LHCN-M2 (cell line): Measurements from ENCODE around the gene ATP11A. TPM values are rescaled to one million over a fixed set of nuclear protein-coding genes. Genes with fewer than 3 reads are reported as not detected.

Experiments
- DNase-seq: peaks from one replicate; pipeline ENCODE4 v3.0.0-alpha.2; 2012; ENCODE audit warnings: low read depth
- total RNA-seq: library from RNA; depleted of rRNA; stranded (reverse); fragments of >200 nt; gene quantifications from 2 replicates; pipeline ENCODE4 v1.2.3, GENCODE V29; 2014

ATP11A gene
- total RNA-seq, 1 experiment from 2014 or later: 6.7 TPM

DNA sequence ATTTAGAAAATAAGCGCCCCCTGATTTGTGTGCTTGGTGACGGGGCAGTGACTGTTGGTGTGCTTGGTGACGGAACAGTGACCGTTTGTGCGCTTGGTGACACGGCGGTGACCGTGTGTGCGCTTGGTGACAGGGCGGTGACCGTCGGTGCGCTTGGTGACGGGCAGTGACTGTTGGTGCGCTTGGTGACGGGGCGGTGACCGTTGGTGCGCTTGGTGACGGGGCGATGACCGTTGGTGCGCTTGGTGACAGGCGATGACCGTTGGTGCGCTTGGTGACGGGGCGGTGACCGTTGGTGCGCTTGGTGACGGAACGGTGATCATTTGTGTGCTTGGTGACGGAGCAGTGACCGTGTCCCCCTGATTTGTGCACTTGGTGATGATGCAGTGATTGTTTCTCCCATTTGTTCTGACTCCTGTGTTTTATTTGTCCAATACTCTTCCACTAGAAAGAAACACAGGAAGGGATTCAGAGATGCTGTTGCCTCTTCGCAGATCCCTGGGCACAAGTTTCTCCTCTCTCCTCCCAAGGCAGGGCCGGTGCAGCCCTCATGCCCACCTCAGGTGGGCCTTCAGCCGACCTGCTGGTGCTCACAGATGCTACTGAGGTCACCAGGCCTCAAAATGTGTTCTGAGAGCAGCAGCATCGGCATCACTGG is 128.3 kb downstream of the ATP11A start:
- no peak for DNase-seq

DNA sequence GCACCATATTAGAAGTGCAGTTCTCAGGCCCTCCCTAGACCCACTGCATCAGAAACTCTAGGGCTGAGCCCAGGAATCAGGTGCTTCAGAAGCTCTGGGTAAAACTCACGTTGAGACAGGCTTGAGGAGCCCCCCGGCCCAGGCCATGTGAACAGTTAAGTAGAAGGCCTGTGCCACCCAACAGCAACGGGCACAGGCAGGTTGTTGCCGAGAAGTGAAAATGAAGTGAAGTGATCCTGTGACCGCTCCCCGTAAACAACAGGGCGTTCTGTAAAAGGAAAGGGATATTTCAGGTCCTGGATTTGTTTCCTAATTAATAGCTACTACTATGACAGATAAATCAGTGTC is 128.8 kb downstream of the ATP11A start:
- no peak for DNase-seq

DNA sequence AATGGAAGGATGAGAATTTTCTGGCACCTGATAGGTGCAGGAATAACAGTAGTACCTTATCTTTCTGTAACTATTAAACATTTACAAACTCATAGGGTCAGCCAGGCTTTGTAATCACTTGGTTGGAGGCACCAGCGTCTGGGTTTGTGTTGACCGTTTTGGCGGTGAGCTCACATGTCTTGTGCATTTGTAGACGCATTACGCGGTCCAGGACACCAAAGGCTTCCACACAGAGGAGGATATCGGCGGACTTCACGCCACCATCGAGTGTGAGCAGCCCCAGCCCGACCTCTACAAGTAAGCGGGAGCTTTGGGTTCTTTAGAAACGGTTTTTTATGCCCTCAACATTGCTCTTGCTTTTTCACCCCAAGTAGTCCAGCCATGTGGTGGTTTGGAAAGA is 129.3 kb downstream of the ATP11A start:
- DNase-seq: no peak

DNA sequence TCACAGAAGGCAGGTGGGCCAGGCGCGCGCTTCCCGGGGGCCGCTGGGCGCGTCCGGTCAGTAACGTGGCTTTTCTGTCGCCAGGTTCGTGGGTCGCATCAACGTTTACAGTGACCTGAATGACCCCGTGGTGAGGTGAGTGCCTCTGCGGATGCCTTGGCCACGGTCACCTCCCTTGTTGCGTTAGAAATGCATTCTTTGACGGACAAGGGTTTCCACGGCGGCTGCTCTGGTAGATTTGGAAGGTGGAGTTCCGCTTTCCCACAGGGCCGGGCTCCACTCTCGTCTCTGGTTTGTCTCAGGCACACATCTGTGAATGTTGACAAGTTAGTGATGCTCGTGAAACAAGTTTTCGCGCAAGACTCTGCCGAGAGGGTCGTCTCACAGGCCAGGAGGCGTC is 130.0 kb downstream of the ATP11A start:
- DNase-seq: no peak

DNA sequence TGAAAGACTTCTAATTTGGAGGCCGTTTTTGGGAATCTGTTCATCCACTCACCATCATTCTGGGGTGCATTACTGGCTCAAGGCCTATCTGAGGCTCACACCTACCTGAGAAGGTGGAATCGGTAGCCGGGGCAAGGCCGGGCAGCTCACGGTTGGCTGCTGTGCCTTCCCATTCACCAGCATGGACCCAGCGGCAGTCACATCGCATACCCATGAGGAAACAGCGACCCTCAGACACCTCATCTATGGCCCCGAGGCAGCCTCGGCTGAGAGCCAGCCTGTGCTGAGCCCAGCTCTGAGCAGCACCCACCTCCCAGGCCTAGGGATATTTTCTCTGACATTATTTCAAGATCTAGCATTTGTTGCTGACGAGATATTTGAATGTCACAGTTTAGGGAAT is 130.5 kb downstream of the ATP11A start:
- no peak for DNase-seq

DNA sequence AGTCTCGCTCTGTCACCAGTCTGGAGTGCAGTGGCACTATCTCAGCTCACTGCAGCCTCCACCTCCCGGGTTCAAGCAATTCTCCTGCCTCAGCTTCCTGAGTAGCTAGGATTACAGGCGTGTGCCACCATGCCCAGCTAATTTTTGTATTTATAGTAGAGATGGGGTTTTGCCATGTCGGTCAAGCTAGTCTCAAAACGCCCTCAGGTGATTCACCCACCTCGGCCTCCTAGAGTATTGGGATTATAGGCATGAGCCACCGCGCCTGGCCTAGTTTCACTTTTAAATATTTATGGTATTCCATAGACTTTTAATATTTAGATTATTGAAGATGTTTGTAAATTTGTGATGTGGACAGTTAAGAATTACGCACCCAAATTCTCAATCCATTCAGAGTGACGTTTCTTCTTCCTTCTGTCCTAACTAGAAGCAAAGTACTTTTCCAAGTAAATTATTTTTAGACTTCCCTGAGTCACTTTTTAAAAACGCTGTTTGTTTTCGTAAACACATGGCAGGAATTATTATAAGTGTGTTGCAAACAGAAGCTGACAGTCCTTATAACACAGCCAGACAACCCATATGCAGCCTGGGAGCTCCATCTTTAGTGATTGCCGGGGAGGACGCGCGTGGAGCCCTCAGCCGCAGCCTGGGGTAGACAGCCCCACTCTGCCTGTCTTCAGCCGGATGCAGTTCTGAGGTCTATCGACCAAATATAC is 131.7 kb downstream of the ATP11A start:
- no peak for DNase-seq

DNA sequence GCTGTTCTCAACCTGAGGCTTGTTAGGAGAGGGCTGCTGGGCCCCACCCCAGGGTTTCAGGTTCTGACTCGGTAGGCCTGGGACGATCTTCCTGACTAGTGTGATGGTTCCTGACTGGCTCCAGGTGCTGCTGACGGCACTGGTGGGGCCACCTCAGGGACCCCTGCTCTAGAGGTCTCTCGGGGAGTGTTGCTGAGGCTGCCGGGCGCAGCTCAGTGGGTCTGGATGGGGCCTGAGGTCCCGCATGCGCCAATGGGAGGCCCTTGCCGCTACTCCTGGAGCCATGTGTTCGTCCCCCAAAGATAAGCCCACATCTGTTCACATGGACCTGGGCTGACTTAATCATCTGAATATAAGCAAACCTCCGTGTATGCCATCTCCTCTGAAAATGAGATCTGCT is 133.0 kb downstream of the ATP11A start:
- no peak for DNase-seq

DNA sequence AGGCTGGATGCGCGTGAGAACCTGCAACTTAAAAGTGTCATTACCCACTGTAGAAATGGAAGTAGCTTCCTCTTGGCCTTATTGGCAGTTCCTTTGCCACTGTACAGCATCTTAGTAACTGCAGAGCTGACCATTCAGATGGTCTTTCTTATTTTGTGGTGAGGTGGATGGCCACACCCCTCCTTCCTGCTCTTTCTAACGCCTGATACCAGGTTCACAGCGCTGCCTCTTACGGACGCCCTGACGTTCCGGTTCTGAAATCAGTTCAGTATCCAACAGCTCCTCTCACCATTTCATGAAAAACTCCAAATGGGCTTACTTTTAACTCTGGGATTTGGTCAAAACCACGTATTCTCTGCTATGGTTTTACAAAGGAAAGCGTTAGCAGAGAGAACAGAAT is 134.6 kb downstream of the ATP11A start:
- no peak for DNase-seq

DNA sequence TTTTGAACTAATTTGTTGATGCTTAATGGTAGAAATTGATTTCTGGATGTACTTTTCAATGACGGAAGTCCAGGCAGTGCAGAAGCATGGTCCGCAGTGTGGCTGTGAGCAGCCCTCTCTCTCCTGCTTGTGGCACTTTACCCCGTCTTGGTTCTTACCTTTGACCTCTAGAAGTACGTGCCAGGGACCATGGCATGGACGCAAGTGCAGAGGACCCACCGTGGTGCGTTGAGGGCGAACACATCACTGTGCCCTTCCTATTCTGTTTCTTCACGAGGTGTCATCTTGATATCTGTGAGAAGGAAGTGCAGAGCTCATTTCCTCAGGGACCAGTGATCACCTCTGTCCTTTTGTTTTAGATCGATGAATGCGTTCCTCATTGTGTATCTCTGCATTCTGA is 135.2 kb downstream of the ATP11A start:
- no peak for DNase-seq

DNA sequence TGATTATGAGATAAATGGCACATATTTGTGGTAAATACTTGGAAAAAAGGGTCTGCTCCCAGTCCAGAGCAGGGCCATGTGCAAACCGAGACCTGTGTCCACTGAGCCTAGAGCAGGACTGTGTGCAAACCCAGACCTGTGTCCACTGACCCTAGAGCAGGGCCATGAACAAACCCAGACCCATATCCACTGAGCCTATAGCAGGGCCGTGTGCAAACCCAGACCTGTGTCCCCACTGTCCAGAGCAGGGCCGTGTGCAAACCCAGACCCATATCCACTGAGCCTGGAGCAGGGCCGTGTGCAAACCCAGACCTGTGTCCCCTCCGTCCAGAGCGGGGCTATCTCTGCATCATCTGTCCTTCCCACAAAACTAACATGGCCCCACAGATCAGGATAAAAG is 136.0 kb downstream of the ATP11A start:
- no peak for DNase-seq

DNA sequence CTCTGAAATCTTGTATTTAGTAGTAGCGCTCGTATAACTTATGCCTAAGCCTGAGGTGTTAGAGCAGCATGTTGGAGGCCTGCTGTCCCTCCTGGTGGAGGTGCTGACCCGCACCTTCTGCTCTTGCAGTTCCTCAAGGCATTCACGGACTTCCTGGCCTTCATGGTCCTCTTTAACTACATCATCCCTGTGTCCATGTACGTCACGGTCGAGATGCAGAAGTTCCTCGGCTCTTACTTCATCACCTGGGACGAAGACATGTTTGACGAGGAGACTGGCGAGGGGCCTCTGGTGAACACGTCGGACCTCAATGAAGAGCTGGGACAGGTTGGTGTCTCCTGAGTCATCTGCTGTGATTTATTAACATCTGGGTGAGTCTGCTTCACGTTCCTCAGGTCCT is 136.7 kb downstream of the ATP11A start:
- DNase-seq: no peak

DNA sequence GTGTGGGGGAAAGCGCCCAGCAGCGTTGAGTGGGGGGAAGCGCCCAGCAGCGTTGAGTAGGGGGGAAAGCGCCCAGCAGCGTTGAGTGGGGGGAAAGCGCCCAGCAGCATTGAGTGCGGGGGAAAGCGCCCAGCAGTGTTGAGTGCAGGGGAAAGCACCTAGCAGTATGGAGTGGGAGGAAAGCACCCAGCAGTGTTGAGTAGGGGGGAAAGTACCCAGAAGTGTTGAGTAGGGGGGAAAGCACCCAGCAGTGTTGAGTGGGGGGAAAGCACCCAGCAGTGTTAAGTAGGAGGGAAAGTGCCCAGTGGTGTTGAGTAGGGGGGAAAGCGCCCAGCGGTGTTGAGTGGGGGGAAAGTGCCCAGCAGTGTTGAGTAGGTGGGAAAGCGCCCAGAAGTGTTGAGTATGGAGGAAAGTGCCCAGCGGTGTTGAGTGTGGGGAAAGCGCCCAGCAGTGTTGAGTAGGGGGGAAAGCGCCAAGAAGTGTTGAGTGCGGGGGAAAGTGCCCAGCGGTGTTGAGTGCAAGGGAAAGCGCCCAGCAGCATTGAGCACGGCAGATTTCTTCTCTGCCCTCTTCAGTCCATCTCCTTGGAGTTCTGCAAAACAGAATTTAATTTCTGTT is 138.4 kb downstream of the ATP11A start:
- DNase-seq: no peak

DNA sequence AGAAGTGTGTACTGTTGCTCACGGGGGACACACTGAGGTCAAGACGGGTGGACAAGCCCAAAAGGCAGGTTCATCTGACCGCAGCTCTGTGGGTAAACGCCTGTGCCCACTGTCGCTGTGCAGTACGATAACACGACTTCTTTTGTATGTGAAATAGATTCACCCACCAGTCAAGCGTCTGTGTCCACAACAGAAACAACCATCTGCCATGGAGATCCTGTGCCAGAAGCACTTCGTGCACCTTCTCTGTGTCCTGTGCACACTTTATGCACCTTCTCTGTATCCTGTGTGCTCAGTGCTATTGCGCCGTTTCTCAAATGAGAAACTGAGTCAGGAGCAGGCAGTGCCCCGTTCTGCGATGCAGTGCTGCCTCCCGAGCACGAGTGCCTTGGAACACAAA is 138.9 kb downstream of the ATP11A start:
- no peak for DNase-seq

DNA sequence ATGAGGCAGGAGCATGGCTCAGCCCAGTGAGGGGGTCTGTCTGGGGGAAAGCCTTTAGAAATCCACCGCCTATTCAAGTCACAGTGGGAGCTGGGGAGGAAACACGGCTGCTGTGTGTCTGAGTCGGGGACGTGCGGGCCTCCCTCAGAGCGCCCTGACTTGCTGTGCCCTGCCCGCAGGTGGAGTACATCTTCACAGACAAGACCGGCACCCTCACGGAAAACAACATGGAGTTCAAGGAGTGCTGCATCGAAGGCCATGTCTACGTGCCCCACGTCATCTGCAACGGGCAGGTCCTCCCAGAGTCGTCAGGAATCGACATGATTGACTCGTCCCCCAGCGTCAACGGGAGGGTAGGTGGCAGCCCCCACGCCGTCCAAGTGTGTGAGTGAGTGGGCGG is 141.4 kb downstream of the ATP11A start:
- DNase-seq: no peak

DNA sequence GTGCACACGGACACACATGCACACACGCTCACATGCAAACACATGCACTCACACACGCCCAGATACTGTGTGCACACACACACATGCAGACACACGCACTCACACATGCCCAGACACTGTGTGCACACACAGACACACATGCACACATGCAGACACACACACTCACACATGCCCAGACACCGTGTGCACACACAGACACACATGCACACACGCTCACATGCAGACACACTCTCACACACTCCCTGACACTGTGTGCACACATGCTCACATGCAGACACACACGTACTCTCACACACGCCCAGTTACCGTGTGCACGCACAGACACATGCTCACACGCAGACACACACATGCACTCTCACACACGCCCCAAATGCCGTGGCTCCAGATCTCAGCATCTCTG is 142.0 kb downstream of the ATP11A start:
- no peak for DNase-seq

DNA sequence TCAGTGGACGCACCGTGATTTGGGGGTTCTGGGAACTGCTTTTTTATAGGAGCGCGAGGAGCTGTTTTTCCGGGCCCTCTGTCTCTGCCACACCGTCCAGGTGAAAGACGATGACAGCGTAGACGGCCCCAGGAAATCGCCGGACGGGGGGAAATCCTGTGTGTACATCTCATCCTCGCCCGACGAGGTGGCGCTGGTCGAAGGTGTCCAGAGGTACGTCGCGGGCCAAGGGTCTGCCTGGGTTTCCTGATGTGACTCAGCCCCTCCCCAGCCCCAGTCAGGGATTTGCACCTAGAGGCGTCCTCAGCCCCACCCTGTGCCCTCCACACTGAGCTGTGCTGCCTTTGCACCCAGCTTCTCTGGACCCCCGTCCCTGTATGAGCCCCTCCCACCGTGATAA is 143.0 kb downstream of the ATP11A start:
- DNase-seq: no peak

DNA sequence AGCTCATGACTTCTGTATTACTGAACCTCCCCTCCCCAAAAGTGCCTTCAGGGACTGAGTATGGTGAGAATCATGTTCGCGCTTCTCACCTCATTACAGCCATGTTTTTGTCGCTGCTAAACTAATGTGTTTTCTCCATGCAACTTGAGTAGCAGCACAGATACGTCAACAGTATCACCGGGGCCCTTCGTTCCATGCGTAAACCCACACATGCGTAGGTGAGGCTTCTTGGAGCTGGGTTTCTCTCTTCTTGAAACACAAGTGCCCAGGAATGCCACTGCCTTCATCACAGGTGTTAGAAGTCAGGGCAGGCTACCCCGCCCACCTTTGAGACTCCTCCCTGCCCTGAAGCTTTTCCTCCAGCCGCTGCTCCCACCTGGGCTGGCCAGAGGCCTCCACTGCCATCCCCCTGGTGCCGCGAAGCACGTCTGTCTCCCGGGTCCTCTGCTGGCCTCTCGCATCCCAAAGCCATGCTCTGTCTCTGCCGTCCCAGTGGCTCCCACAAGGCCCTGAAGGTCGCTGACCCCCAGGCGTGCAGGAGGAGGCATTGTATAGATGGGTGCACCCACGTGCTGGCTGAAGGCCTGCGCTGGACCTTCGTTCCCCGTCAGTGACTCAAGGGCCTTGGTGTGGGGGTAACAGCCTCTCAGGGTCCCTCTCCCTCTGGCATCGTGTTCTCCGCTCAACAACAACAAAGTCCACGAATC is 143.9 kb downstream of the ATP11A start:
- no peak for DNase-seq

DNA sequence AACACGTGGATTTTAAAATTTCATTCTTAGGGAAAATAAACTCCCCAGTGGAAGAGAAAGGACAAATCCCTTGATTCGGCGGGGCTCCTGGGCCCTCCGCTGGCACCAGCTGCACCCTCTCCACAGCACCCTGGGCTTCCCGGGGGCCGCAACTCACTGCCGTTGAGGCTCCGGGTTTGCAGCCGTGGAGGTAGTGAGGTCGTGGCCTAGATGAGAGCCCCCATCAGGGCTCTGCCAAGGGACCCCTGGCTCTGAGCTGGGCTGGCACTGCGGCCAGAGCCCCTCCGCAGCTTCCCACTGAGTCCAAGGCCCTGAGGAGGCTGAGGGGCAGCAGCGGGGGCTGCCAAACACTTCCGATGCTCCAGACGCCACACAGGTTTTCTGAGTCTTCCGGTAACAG is 145.5 kb downstream of the ATP11A start:
- DNase-seq: no peak

DNA sequence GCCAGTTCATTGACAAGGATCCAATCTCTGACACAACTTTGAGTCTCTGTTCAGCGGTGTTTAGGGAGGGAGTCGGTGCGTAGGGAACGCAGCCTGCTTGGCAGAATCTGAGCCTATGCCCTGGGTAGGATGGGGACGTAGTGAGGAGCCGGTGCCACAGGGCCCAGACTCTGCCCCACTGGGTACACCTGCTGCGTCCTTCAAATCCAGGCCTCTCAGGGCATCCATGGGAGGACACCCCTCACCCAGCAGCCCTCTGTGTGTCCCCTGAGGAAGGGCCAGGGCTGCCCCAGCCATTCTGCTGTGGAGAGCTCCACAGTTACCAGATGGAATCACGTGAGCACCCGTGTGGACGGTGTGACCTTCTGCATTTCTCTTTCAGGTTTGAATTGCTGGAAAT is 146.0 kb downstream of the ATP11A start:
- DNase-seq: no peak

DNA sequence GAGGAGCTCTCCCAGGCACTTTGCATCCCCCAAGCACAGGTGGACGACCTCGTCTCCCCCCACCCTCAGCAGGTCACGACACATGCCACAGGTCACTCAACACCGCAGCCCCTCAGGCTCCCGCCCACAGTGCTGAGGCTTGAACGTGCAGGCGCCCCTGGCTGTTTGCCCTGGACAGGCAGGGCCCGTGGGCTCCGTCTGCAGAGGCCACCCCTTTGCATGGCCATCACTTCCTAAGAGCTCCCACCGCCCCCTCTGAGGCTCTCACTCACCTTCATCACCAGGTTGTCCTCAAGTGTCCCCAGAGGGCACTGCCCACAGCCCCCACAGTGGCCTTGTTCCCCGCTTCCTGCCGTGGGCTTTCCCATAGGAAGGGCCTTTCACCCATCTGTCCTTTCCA is 147.1 kb downstream of the ATP11A start:
- DNase-seq: no peak

DNA sequence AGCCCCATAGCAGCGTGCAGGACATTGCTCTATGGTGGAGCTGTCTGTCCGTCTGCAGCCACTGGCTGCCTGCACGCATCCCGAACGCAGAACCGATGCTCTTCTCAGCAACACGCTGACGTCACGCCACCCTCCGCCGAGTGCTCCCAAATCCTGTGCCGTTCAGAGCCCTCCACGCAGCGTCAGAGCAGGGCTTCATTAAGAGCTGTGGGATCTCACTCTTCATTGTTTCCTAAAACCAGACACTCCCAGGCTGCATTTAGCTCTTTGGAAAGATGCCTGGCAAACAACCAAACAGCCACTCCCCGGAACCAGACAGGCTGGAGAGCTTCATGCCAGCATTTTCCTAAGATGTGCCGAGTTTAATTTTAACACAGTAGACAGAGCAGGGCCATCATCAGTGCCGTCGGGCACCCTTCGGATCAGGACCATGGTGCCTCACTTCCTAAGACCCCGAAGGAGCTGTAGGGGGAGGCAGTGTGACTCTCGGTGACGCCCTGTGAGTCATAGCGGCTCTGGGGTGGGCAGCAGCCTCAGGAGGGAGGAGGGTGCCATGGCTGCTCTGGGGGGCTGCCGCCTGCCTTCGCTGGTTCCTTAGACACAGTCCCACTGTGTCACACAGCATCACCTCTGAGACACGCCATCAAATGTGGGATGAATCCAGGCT is 147.7 kb downstream of the ATP11A start:
- DNase-seq: no peak
